Psoas muscle (tissue), 8 donors: ENCODE results near the gene TANC1. TPM values are rescaled to one million over a fixed set of nuclear protein-coding genes. Genes with fewer than 3 reads are reported as not detected.
A peak's percentile ranks its signal among the peaks of the same experiment; 100 is the strongest.

Source experiments
- ATAC-seq, 4 donors: fragments of 200-7000 bp; cut with Tn5 transposase; one replicate each; pipeline ENCODE4 v1.9.1; 2020; ENCODE audit warnings: moderate library complexity in 3 of 4, mild to moderate bottlenecking in 2 of 4
- DNase-seq, 2 donors: peaks; one replicate each; pipeline ENCODE4 v3.0.0-alpha.2; 2020
- H3K27ac ChIP-seq: fragments of 200-600 bp; one replicate; pipeline ENCODE4 v1.8.0; 2022
- H3K27me3 ChIP-seq, 3 donors: fragments of 200-600 bp in 1 of 3; one replicate each; pipeline versions ENCODE4 v1.6.1 to v1.8.0; 2013 to 2022; ENCODE audit warnings: low read length in 2 of 3, mild to moderate bottlenecking in 2 of 3, moderate library complexity in 1 of 3; ENCODE audit not compliant: insufficient read depth in 3 of 3
- H3K36me3 ChIP-seq, 2 donors: fragments of 200-600 bp in 1 of 2; one replicate each; pipeline versions ENCODE4 v1.6.1 to v1.8.0; 2013 to 2022; ENCODE audit warnings: low read depth in 1 of 2, mild to moderate bottlenecking in 1 of 2, moderate library complexity in 1 of 2; ENCODE audit not compliant: insufficient read depth in 1 of 2
- H3K4me1 ChIP-seq: fragments of 200-600 bp; one replicate; pipeline ENCODE4 v1.8.0; 2022
- H3K4me3 ChIP-seq: fragments of 200-600 bp; one replicate; pipeline ENCODE4 v1.8.0; 2022; ENCODE audit warnings: mild to moderate bottlenecking
- H3K9me3 ChIP-seq: fragments of 200-600 bp; one replicate; pipeline ENCODE4 v1.8.0; 2022
- CTCF ChIP-seq: fragments of 200-600 bp; IDR thresholded peaks from one replicate; pipeline ENCODE4 v1.8.0; 2022; ENCODE audit warnings: antibody characterized with exemption
- WGBS, 3 donors: extraction: QIAGEN DNeasy Blood & Tissue Kit; methylation state at CpG; one replicate each; pipeline versions ENCODE4 v1.1.6 to v1.1.7; 2013; 5-methylcytosine and 5-hydroxymethylcytosine counted together
- intact Hi-C, 2 donors: fragments of 100-400 bp; cut with DNase I; formaldehyde crosslinking; loops; one replicate each; pipeline versions ENCODE4 v1.11.0 to v1.14.2; 2022
- polyA plus RNA-seq, 3 donors: library from polyadenylated mRNA; stranded (reverse); fragments of 200-250 nt; gene quantifications; one replicate each; pipeline ENCODE4 v1.2.3, GENCODE V29; 2013
- total RNA-seq, 4 donors: library from RNA; stranded (reverse); fragmentation: NEBNext Ultra II Directional in 2 of 4; extraction: Animal tissue kit (Norgen Biotek cat#: 25700) in 2 of 4; gene quantifications; one replicate each; pipeline versions ENCODE4 v1.2.1 to v1.2.4, GENCODE V29; 2021 to 2023
- donor health status: healthy with polysubstance abuse.
- donor health status: DM: no; HTN: no; CAD: no; lungs with moderate emphysema.
- donor health status: Bipolar disorder and iron deficiency.
- donor health status: healthy.
- donor health status: DM: yes; HTN: yes; CAD: no.
- donor health status: DM: no; HTN: no; CAD: no.
- donor health status: DM: no; HTN: no; CAD: no.
- donor health status: DM: yes; HTN: yes; CAD: no.

The TANC1 gene
- total and polyA plus RNA-seq, 7 donors = 1.9 to 7.5 (median 3.2) TPM

- no peak overlapping the region for H3K27ac ChIP-seq
- peaks cover 0 to 15% of the 10 kb centered on the region in 2 donors for H3K36me3 ChIP-seq
- ATAC-seq = no peak
- no peaks in the 10 kb centered on the region for H3K27me3 ChIP-seq
- 37 to 65% (median 46%) methylated on average over 1 of the region's 1 CpG for WGBS, 3 donors
- H3K4me3 ChIP-seq = no peak overlapping the region
- no peaks in the 10 kb centered on the region for H3K9me3 ChIP-seq
- no peaks in the 10 kb centered on the region for H3K4me1 ChIP-seq
- intact Hi-C loops = no loop called here
- TF ChIP-seq CTCF = no peak
- DNase-seq = no peak
Measured at GRCh38 chr2:159200498-159200897, 232.1 kb downstream of the TANC1 start.

GRCh38 chr2:159201360-159202063 lies 233.1 kb downstream of the TANC1 start:
- H3K27ac ChIP-seq = no peak overlapping the region
- ATAC-seq = no peak

GRCh38 chr2:159202568-159203071 lies 234.2 kb downstream of the TANC1 start:
- H3K36me3 ChIP-seq = peaks cover 0 to 4% of the 10 kb centered on the region in 2 donors

More at GRCh38 chr2:159201360-159202063, 233.1 kb downstream of the TANC1 start:
- no peak for TF ChIP-seq CTCF
- Histone ChIP-seq H3K9me3 (no peaks in the 10 kb centered on the region), H3K36me3 (peaks cover 0 to 13% of the 10 kb centered on the region in 2 donors), H3K4me3 (no peak overlapping the region), H3K4me1 (no peaks in the 10 kb centered on the region), H3K27me3 (no peaks in the 10 kb centered on the region)
- no peak for DNase-seq
- intact Hi-C loops = no loop called here
- WGBS, 3 donors = 73 to 78% (median 76%) methylated on average over 8 of the region's 8 CpGs

GRCh38 chr2:159204381-159205144 lies 236.1 kb downstream of the TANC1 start:
- no peaks in the 10 kb centered on the region for H3K27me3 ChIP-seq
- H3K27ac ChIP-seq = no peak overlapping the region
- no peak for TF ChIP-seq CTCF
- ATAC-seq = no peak
- no peak for DNase-seq
- intact Hi-C loops = no loop called here
- no peaks in the 10 kb centered on the region for H3K36me3 ChIP-seq
- 58 to 74% (median 65%) methylated on average over 15 of the region's 15 CpGs for WGBS, 3 donors
- no peaks in the 10 kb centered on the region for H3K9me3 ChIP-seq
- no peak overlapping the region for H3K4me3 ChIP-seq
- peaks cover 6% of the 10 kb centered on the region for H3K4me1 ChIP-seq

More at GRCh38 chr2:159202568-159203071, 234.2 kb downstream of the TANC1 start:
- no peak for TF ChIP-seq CTCF
- ATAC-seq = peak; percentile 26 to 75 (median 50)
- H3K4me1 ChIP-seq = peaks cover 6% of the 10 kb centered on the region
- H3K4me3 ChIP-seq = no peak overlapping the region
- no peak overlapping the region for H3K27ac ChIP-seq
- 50 to 73% (median 55%) methylated on average over 4 of the region's 4 CpGs for WGBS, 3 donors
- intact Hi-C loops = no loop called here
- H3K9me3 ChIP-seq = no peaks in the 10 kb centered on the region
- no peaks in the 10 kb centered on the region for H3K27me3 ChIP-seq
- peak in 1 of 2 donors; percentile 44 for DNase-seq
